A204.1 (cell line): ENCODE results near the gene IGBP1.
A peak's percentile ranks its signal among the peaks of the same experiment; 100 is the strongest.
"Not testable (repeated sequence)": the region's sequence is repeated elsewhere in the genome, so short reads cannot be mapped to it uniquely, and the experiment has no call there.

Experiments
- FAIRE-seq: peaks from 2 replicates; lab custom pipeline; 2012; peaks lifted over from hg19 to GRCh38; lab: Jason Lieb, UNC

The IGBP1 gene

DNA sequence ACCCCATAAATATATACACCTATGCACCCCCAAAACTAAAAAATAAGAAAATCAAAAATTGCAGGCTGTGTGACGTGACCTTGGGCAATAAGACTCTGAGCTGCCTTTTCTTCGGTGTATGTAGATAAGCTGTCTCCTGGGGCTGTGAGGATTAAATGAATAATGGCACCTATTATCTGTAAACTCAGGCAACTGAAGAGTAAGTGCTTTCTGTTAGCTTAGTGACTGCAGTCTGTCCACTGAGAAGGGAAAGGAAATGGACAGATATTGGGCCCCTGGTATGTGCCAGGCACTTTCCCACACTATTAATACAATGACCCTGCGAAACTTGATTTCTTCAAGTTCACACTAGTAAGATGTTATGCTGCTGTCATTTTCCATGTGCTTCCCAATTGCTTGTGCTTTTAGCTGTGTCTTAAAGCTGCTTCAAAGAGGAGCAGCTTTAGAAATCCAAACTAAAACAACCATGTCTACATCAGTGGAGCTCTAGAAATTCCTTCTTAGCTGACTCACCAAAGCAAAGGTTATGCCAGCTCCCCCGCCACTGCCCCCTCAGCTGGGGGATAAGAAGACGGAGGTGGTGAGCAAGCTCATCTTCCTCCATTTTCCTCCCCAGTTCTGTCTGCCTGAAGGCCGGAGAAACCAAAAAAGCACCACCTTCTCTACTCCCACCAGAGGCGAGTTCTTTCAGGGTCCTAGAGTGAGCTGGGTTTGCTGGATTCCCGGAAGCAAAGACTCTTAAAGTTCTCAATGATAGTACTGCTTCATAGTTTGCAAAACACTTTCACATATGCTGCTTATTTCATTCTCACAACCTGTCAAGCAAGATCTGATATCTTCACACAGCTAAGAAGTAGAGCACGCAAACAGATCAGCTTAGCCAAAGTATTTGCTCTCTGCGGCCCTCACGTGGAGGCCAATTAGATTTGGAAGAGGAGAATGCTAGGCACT, 35.3 kb downstream of the IGBP1 start:
- no peak for FAIRE-seq

DNA sequence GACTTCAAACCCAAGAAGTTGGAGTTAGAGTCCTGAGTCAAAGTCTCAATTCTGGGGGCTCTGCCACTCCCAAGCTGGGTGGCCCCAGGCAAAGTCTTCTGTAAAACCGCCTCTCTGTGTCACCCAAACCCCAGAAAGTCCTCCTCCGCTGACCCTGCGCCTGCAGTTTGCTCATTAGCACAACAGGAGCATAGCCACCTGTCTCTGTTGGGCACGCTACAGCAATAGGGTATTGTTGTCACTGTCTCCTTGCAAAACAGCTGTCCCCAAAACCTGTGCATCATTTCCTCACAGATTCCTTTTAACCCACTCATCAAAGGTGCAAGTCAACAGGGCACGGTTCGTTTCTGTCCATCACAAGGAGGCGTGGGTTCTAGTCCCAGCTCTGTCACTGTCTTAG, 36.0 kb downstream of the IGBP1 start:
- no peak for FAIRE-seq

DNA sequence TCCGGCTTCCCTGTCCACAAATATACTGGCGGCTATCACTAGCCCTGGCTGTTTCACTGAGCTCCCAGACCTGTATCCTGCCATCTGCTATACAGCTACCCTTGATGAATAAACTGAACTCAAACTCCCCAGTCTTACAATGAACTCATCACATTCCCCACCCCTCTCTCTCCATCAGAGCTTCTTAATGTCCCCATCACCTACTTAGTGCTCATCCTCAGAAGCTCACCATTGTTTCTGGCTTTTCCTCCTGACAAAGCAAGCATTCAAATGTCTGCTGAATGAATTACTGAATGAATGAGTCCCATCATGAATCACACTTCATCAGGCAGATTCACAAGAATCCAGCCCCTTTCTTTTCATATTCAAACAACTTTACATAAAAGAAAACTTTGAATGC, 38.4 kb downstream of the IGBP1 start:
- no peak for FAIRE-seq

DNA sequence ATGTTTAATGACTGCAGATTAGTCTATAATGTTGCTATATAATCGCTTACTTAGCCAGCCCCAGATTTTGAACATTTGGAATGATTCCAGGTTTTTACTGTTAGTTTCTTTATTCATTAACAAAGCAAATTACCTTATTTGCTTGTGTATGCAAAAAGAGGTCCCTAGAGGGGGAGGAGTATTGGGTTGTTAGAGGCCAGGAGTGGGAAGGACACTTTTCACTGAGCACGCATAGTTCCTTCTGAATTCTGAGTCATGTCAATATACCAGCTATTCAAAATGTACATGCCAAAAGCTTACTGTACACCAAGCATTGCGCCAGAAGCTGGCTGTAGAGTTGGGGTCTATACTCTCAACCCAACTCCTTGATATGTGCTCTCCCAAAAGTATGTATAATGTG, 39.0 kb downstream of the IGBP1 start:
- no peak for FAIRE-seq

- no peak for FAIRE-seq
These were observed 39.7 kb downstream of the IGBP1 start for GRCh38 chrX:70172964-70173363.

- no peak for FAIRE-seq
These were observed 41.5 kb downstream of the IGBP1 start for GRCh38 chrX:70174754-70175153.

- FAIRE-seq = no peak
These were observed 42.1 kb downstream of the IGBP1 start for GRCh38 chrX:70175338-70175737.

GRCh38 chrX:70176938-70177533, 43.8 kb downstream of the IGBP1 start, which contains the start of gene DGAT2L6:
Gene DGAT2L6 (plus strand): TSS chrX:70177483. CDS start chrX:70177583, 100 bp downstream.
- FAIRE-seq = no peak

DNA sequence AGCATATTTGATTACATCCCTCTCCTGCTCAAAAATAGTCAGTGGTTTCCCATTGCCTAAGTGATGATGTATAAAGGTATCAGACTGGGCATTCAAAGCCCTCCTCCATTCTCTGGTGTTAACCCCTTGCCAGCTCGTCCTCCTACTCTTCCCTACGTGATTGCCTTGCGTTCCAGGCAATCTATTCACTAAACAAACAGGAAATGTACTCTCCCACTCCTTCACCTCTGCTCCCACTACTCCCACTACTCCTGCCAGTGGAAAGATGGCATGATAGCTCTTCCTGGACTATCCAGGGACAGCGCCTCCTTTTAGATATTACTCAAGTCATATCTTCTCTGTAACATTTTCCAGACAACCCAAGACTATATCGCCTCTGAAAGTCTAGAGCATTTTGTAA, 49.8 kb downstream of the IGBP1 start:
- no peak for FAIRE-seq

- FAIRE-seq = no peak
These were observed 57.0 kb downstream of the IGBP1 start for GRCh38 chrX:70190225-70190624.

- FAIRE-seq = peak; percentile 80
These were observed 63.9 kb downstream of the IGBP1 start for GRCh38 chrX:70196961-70197720.

DNA sequence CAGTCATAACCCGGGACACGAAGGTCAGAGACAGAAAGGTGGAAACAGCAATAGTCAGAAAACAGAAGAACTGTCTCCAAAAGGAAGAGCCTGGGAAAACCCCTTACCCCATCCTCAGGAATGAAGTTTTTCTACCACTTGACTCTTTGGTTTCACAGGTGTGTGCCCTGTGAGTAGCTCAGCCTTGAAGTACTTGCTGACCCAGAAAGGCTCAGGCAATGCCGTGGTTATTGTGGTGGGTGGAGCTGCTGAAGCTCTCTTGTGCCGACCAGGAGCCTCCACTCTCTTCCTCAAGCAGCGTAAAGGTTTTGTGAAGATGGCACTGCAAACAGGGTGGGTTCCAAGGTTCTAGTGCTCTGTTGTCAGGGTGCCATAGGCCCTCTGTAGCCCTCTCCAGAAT, 68.5 kb downstream of the IGBP1 start:
- no peak for FAIRE-seq

GRCh38 chrX:70208479-70208878, 75.2 kb downstream of the IGBP1 start:
- no peak for FAIRE-seq

GRCh38 chrX:70209570-70209969, 76.3 kb downstream of the IGBP1 start:
- not testable (repeated sequence) for FAIRE-seq
